A673 (cell line): ENCODE data around the gene CACNB1. TPM values are rescaled to one million over a fixed set of nuclear protein-coding genes. Genes with fewer than 3 reads are reported as not detected.

ENCODE experiments used
- BruUV-seq: library from RNA; stranded (reverse); fragments of 400-500 nt; replicated peaks from 2 replicates; lab custom pipeline; 2021; lab: Mats Ljungman, UMichigan
- CTCF ChIA-PET: fragments of 300-600 bp; sonication (Branson Sonifier 250); formaldehyde crosslinking; loops from one replicate; lab custom pipeline; 2022; ENCODE audit warnings: antibody characterized with exemption; lab: Charles Lee
- POLR2A ChIA-PET: fragments of 300-600 bp; sonication (Branson Sonifier 250); formaldehyde crosslinking; loops from one replicate; lab custom pipeline; 2022; ENCODE audit warnings: antibody characterized with exemption; ENCODE audit not compliant: low non-redundant PET; lab: Charles Lee
- DNase-seq: peaks from one replicate; pipeline ENCODE4 v3.0.0-alpha.2; 2015; ENCODE audit warnings: low spot score
- H3K27ac ChIP-seq: fragments of 200-600 bp; sonication (generic); 2 replicates; pipeline ENCODE4 v1.5.1; 2016; ENCODE audit warnings: mixed run types, low read depth, mild to moderate bottlenecking, mixed read lengths, antibody characterized with exemption, low read length; ENCODE audit not compliant: poor library complexity, severe bottlenecking
- H3K27me3 ChIP-seq: fragments of 200-600 bp; sonication (generic); replicated peaks from 2 replicates; pipeline ENCODE4 v1.6.1; 2017; ENCODE audit warnings: mixed run types, low read depth, mild to moderate bottlenecking, mixed read lengths, antibody characterized with exemption, low read length; ENCODE audit not compliant: insufficient read depth, poor library complexity
- H3K36me3 ChIP-seq: fragments of 200-600 bp; sonication (generic); 2 replicates; pipeline ENCODE4 v1.6.1; 2016; ENCODE audit warnings: mixed run types, mild to moderate bottlenecking, mixed read lengths, antibody characterized with exemption, low read length; ENCODE audit not compliant: insufficient read depth, poor library complexity, severe bottlenecking
- H3K4me1 ChIP-seq: fragments of 200-600 bp; sonication (generic); 2 replicates; pipeline ENCODE4 v1.6.1; 2017; ENCODE audit warnings: mixed run types, mild to moderate bottlenecking, mixed read lengths, antibody characterized with exemption, low read length; ENCODE audit not compliant: insufficient read depth, poor library complexity, severe bottlenecking
- H3K4me3 ChIP-seq: fragments of 200-600 bp; sonication (generic); 2 replicates; pipeline ENCODE4 v1.5.1; 2016; ENCODE audit warnings: low read depth, mixed run types, mild to moderate bottlenecking, mixed read lengths, low read length; ENCODE audit not compliant: poor library complexity, severe bottlenecking
- H3K9me3 ChIP-seq: fragments of 200-600 bp; sonication (generic); 2 replicates; pipeline ENCODE4 v1.6.1; 2016; ENCODE audit warnings: mixed run types, low read depth, mild to moderate bottlenecking, mixed read lengths, antibody characterized with exemption, low read length; ENCODE audit not compliant: poor library complexity, severe bottlenecking
- CTCF ChIP-seq: fragments of 300-800, 200-600 bp; sonication (generic); conservative IDR thresholded peaks from 2 replicates; pipeline ENCODE4 v1.5.1; 2017; ENCODE audit warnings: low read depth, mild to moderate bottlenecking, antibody characterized with exemption, low read length, moderate library complexity, mixed read lengths
- EZH2 ChIP-seq: fragments of 200-600 bp; sonication (generic); IDR thresholded peaks from 2 replicates; pipeline ENCODE4 v1.6.1; 2017; ENCODE audit warnings: borderline replicate concordance, low read depth, mild to moderate bottlenecking, mixed read lengths, antibody characterized with exemption, low read length; ENCODE audit not compliant: poor library complexity, severe bottlenecking
- intact Hi-C: fragments of 100-400 bp; cut with micrococcal nuclease; formaldehyde crosslinking; loops from one replicate; pipeline ENCODE4 v1.10.0; 2022; ENCODE audit not compliant: unreplicated experiment
- total RNA-seq: library from RNA; stranded (reverse); gene quantifications from 2 replicates; pipeline ENCODE4 v1.2.3, GENCODE V29; 2021

Gene CACNB1
- total RNA-seq, 1 experiment from 2014 or later: 8.0 TPM

DNA sequence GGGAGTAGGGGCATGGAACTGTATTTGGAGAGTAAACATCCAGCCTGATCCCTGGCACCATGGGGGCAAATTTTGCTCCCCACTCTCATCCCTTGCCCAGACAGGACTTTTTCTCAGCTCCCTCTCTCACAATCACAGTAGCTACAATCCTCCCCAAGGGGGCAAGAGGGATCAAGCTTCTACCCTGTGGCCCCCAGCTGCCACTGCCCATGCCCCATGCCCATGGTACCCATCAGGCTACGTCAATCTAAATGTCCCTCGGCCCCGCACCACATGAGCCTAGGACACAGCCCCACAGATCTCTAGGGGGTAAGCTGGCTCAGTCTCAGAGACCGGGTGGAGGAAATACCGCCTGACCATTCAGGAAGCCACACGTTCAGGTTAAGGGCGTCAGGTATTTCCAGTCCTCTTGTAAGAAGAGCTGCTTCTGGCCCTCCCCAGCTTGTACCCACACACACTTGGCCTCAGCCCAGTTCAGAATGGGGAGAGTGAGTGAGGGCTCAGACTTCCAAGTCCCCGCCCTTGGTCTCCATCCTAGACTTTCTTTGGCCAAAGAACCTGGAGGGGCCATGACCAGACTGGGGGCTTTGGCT lies 1.8 kb downstream of the CACNB1 start:
- no peak for DNase-seq
- Histone ChIP-seq H3K4me3 (peak overlapping the region; percentile 70), H3K36me3 (peaks cover 3% of the 10 kb centered on the region), H3K9me3 (no peaks in the 10 kb centered on the region), H3K27ac (no peak overlapping the region), H3K4me1 (peaks cover 22% of the 10 kb centered on the region), H3K27me3 (no peaks in the 10 kb centered on the region)
- ChIA-PET POLR2A (no interaction called here), CTCF (interaction anchor here (0.5 to 1.3 kb wide), 3 partner anchors 27 to 157 kb away, joined by 3 to 12 read pairs (median 6); no protein-coding TSS in a partner anchor)
- no TSS peak for BruUV-seq
- intact Hi-C loops: loop anchor here (5.0 kb wide), 1 partner anchor 42 kb away; no protein-coding TSS in a partner anchor
- no peak for TF ChIP-seq EZH2
- no peak for TF ChIP-seq CTCF

DNA sequence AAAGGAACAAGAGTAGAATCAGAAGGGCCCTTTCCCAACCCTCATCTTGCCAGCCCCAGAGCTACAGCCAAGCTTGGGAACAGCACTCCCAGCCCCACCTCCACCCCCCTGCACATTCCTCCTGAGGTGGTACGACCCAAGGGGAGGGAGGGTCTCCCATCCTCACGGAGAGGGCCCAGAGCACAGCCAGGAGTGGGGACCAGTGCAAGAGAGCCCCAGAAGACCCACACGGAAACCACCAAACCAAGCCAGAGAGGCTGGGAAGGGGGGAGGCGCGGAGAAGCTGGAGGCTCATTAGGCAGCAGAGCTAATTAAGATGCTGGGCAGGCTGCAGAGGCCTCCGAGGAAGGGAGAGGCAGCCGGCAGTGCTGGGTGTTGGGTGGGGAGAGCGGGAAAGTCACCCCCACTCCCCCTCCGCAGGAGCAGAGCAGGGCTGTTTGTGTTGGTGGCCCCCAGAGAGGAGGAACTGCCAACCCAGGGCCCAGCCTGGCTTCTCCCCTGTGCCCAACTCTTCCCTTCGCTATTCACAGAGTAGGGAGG lies 2.4 kb downstream of the CACNB1 start:
- no TSS peak for BruUV-seq

More for the DNA sequence above, 2.4 kb downstream of the CACNB1 start:
- intact Hi-C loops: loop anchor here (5.0 kb wide), 1 partner anchor 42 kb away; no protein-coding TSS in a partner anchor
- Histone ChIP-seq H3K9me3 (no peaks in the 10 kb centered on the region), H3K4me1 (peaks cover 22% of the 10 kb centered on the region), H3K27me3 (no peaks in the 10 kb centered on the region), H3K36me3 (peaks cover 3% of the 10 kb centered on the region), H3K27ac (no peak overlapping the region), H3K4me3 (no peak overlapping the region)
- CTCF ChIA-PET: interaction anchor here (0.5 to 1.3 kb wide), 5 partner anchors 12 to 50 kb away, joined by 3 to 12 read pairs (median 6); no protein-coding TSS in a partner anchor
- no peak for DNase-seq
- TF ChIP-seq CTCF (no peak), EZH2 (no peak)
- POLR2A ChIA-PET: no interaction called here
